ENCODE results near the gene VARS2.
"Not testable (repeated sequence)": the region's sequence is repeated elsewhere in the genome, so short reads cannot be mapped to it uniquely, and the experiment has no call there.

VARS2 gene
- 0.36 to 4.8 (median 3.6) reads per million in 4 donors for total RNA-seq

DNA sequence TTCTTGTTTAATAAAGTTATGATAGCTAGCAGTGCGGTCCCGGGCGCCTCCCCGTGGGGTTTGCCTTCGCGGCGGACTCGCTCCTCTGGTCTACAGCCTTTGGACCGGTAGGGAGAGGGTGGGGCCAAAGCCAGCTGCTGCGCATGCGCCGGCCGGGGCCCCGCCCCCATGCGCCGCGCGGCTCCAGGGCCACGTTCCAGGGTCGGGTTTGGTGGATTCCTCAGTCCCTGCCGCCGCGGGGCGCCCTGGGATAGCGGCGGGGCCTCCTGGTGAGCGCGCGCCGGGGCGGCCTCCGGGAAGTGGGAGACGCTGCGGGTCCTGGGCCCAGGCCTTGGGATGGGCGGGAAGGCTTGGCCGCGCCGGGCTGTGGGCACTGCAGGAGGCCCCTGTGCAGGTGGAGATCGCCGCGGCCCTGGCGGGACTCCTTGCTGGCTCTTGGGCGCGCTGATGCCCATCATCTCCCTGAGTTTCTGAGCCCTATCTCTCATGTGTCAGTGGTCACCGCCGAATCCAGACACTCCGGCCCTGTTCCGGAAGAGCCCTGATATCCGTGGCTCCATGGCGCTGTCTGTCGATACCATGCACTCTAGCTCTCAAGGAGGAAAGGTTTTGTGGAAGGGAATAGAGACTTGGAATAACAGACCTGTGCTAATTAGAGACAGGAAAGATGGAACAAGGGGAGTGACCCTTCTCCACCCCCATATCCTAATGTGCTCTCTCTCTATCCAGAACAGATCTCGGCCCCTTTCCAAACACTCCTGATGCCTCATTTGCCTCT is at the start of gene VARS2:
Gene VARS2, plus strand, starts transcription at position 163 of the 778 bp plus-strand sequence. Its CDS starts 599 bp downstream, at position 762.
- peak; percentile 78 to 87 (median 80) for DNase-seq

DNA sequence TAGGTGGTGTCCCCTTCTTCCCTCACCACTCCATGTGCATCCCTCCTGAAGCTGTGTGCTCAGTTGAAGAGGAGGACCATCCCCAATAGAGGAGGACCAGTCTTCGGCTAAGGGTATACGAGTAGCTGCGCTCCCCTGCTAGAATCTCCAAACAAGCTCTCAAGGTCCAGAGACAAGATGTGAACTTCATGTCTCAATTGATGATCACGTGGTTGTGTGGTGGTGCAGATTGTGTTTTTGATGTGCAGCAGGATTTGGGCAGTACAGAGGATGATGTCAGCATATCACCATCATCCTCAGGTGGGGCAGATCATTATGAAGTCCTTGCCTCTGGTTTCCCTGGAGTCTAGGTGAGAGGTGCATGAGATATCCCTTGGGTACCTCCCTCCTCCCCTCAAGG is 49.7 kb upstream of the VARS2 start:
- no peak for DNase-seq

DNA sequence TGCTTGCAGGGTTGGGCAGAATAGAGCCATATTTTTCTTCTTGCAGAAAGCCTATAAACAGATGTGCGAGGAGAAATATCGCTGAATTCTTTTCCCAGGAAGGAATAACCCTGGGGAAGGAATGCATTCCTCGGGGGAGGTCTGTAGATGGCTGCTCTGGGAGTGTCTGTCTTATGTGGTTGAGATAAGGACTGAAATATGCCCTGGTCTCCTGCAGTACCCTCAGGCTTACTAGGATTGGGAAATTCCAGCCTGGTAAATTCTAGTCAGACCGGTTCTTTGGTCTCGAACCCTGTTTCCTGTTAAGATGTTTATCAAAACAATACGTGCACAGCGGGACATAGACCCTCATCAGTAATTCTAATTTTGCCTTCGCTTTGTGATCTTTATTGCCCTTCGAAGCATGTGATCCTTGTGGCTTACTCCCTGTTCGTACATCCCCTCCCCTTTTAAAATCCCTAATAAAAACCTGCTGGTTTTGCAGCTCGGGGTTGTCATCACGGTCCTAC is 44.7 kb upstream of the VARS2 start:
- DNase-seq: not testable (repeated sequence)

DNA sequence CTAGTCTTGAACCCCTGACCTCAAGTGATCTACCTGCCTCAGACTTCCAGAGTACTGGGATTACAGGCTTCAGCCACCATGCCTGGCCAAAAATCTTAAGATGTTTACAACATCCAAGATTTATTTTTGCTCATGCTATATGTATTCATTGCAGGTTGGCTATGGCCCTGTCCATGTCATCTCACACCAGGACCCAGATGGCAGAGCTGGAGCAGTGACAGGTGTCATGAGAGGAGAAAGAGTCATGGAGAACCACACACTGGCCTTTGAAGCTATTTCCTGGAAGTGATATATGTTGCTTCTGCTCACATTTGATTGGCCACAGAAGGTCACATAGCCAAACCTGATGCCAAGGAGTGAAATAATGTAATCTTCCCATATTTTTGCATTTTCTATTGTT is 43.5 kb upstream of the VARS2 start:
- no peak for DNase-seq

DNA sequence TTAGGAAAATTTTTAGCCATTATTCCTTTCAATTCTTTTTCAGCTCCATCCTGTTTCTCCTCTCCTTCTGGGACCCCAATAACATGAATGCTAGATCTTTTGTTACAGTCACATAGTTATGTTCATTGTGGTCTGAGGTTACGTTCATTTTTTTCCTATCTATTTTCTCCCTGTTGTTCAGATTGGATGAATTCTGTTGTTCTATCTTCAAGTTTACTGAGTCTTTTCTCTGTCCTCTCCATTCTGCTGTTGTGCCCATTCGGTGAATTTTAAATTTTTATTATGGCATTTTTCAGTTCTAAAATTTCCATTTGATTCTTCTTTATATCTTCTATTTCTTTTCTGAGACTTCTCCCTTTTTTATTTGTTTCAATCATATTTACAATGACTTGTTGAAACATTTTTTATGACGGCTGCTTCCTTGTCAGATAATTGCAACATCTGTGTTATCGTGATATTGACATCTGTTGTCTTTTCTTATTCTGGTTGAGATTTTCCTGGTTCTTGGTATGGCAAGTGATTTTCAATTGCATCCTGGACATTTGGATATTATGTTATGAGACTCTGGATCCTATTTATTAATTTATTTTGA is 42.4 kb upstream of the VARS2 start:
- no peak for DNase-seq

DNA sequence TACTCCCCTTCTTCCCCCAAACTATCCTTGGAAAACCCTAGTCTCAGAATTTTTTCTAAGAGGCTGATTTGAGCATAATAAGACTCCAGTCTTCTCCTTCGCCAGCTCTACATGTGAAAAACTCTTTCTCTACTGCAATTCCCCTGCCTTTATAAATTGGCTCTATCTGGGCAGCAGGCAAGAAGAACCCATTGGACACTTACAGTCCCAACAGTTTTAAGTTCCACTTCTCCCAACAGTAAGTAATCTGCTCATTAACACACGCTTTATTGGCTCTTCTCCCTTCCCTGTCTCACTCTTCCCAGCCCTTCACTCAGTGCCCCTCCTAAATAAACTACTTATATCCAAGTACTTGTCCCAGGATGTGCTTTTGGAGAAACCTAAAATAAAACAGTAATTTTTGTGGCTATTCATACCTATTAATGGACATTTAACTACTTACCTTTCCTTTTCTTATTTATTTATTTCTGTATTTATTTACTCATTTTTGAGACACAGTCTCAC is 40.8 kb upstream of the VARS2 start:
- no peak for DNase-seq

DNA sequence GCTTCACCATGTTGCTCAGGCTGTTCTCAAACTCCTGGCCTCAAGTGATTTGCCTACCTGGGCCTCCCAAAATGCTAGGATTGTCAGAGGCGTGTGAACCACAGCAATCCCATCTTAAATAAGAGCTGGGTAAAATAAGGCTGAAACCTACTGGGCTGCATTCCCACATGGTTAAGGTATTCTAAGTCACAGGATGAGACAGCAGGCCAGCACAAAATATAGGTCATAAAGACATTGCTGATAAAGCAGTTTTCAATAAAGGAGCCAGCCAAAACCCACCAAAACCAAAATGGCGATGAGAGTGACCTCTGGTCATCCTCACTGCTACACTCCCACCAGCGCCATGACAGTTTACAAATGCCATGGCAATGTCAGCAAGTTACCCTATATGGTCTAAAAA is 40.2 kb upstream of the VARS2 start:
- DNase-seq: not testable (repeated sequence)

DNA sequence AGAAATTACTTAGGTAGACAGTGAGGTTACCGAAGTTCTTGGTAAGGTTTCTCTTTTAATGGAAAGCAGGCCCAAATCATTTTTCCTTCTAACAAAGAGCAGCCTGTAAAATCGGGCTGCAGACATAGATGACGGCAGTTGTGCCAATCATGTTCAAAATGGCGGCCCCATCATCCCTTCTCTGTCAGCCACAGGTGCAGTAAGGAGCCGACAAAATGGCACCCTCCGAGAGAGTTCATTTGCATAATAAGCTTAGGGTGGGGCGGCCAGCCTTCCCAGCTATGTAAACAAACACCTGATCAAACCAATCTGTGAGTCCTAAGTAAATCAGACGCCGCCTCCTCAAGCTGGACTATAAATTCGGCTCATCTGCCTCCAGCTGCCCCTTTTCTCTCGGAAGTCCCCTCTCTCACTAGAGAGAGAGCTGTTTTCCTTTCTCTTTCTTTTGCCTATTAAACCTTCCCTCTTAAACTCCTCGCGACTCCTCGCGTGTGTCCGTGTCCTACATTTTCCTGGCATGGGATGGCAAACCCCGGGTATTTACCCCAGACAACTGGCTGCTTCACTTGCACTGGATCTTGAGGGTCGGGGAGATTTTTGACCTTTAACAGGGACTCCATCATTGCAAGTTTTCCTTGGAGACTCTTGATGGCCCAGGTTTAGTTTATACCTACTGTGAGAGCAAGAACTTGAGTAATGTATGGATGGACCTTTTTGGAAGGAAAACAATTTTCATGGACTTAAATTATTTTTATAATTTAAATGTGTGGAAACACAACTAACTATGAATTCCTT is 38.6 kb upstream of the VARS2 start:
- DNase-seq: no peak

DNA sequence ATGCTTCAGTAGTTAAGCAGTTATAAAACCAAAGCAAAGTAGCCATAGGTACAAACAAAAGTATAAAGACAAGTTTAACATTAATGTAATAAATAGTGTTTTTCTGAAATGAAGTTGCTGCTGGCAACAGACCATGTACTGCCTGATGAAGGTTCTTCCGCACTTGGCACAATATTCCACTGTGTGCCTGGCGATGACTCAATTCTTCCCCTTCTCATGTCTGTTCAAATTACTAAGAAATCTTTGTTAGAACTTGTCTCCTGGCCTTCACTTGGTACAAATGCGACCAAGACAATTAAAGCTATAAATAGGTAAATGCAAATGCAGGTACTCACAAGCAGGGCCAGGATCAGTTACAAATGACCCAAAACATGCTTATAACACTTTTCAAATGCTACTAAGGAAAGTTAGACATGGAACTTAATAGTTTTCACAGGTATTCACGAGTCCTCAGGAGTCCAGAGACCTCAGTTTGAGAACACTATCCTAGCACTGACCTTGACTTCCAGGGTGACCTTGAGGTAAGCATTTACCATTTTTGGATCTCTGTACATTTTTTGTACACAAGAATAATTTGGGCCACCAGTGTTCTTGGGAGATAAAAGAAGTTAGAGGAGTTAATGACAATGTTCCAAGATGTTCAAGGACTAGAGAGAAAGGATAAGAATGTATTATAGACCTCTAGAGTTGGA is 37.9 kb upstream of the VARS2 start:
- DNase-seq: no peak

DNA sequence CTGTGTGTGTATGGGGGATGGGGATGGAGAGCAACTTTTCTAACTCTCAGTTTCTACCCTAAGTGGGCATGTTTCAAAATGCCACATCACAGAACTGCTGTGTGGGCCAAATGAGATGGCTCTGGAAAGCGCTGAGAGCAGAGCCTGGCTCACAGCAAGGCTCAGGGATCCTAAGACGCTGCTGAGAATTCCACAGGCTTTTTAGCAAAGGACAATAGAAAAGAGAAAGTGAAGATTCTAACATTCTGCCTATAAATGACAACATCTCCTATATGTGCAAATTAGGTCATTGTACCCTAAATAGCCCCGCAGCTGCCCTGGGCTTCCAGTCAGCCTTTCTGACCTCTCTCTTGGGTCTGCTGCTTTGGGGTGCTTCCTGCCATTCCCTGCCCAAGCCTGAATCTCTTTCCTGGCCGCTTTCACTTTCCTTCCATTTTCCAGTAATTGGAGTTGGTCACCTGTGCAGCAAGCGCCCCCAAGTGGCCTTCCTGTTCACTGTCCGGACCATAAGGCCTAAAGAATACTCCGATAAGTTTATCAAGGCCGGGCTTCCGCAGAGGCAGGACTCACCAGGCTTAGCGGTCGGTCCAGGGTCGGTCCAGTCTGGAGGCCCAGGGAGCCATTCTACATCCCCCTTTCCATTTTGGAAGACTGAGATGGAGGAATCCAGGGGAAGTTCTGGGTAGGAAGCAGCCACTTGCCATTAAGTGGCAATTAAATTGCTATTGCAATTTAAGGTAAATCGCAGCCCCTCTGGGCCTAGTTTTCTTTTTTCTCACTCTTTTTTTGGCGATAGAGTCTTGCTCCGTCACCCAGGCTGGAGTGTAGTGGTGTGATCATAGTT is 36.4 kb upstream of the VARS2 start:
- DNase-seq: peak; percentile 46 to 73 (median 58)

DNA sequence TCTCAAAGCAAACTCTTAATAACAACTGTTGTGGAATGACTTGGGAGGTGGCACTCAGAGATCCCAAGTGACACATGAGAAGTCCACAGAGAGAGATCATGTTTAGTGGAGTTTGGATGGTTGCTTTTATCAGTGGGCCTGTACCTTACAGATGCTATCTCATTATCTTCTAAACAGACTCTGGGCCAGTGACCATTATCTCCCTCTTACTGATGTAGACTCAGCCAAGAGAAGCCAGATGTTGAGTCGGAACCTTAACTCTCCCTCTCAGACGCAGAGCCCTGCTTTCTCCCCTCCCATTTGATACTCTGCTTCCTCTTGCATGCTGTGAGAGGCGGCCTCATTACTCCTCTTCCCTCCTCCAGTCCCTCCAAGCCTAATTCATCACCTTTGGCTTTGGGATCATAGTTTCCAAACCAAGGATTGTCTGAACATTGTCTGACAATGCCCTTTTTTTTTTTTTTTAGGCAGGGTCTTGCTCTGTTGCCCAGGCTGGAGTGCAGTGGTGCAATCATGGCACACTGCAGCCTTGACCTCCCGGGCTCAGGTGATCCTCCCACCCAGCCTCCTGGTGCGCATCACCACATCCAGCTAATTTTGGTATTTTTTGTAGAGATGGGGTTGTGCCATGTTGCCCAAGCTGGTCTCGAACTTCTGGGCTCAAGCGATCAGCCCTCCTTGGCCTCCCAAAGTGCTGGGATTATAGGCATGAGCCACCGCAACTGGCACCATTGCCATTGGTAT is 34.2 kb upstream of the VARS2 start:
- DNase-seq: no peak

DNA sequence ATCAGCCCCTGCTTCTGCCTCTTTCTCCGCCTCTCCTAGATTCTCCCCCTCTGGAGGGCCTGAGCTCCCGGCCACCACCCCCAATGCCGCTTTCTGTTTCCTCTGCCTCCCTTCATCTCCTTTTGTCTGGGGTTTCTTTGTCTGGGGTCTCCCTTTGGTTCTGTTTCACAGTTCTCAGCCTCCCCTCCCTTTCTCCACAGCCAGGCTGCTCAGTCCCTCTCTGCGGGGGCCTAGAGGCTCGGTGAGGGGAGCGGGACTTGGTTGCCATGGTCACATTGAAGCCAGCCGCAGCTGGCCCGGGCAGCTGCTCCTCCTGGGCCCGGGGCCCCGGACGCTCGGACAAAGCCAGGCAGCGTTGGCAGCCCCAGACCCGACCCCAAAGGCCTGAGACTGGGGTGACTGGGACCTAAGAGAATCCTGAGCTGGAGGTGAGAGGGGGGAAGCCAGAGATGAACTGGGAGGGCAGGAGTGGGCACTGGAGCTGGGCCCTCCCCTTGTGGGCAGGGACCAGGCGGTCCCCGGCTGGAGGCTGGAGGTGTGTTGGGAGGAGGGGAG is 33.3 kb upstream of the VARS2 start:
- DNase-seq: no peak

DNA sequence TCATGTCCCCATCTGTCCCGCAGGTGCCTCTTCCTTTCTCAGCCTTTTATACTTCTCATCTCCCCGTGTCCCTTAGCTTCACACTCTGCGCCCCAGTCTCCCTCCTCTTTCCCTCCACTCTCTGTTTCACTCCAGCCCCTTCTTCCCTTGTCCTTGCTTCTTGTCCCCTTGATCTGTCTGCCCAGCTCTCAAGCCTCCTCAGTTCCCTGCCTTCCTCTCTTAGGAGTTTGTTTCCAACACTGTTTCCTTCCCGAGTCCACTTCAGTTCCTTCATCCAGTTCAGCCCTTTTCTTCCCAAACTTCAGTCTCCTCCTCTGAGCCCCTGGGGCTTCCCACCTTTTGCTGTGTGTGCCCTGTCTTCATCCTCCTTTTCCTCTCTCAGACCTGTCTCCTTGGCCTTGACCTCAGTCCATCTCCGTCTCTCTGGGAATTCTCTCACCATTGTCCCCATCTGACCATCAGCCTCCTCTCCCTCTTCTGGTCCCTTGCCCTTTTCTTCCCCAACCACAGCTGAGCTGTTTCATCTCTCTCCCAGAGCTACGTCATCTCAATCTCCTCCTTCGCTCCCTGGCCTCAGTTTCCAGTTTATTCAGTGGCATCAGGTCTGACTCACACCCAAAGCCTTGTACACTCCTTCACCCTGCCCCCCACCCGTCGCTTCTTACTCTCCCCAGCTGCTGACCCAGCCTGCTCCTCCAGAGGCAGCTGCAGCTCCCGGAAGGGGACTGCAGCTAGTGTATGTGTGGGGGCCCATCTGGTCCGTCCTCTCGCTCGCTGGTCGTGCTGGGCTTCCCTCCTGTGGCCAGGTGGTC is 32.4 kb upstream of the VARS2 start:
- no peak for DNase-seq

DNA sequence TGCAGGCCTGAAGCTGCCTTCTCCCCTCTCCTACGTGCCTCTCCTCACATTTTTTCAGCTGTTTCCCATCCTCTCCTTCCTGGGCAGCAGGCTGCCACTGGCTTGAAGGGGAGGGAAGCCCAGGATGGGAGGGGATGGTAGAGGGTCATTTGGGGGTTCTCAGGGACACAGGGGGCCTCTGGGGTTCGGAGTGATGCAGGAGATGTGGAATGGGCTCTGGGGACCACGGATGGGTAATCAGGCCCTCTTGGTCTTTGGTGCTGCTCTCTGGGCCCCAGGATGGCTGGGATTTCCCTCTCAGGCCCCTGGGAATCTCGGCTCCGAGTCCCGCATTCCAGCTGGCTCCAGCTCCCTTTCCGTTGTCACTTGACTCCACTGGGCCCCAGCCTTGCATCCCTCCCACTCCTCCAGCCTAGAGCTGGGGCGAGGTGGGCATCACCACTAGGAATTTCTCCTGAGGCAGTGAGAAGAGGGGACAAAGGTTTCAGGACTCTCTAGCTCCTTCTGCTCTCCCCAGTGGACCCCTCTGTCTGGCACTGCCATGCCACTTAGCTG is 31.8 kb upstream of the VARS2 start:
- no peak for DNase-seq

DNA sequence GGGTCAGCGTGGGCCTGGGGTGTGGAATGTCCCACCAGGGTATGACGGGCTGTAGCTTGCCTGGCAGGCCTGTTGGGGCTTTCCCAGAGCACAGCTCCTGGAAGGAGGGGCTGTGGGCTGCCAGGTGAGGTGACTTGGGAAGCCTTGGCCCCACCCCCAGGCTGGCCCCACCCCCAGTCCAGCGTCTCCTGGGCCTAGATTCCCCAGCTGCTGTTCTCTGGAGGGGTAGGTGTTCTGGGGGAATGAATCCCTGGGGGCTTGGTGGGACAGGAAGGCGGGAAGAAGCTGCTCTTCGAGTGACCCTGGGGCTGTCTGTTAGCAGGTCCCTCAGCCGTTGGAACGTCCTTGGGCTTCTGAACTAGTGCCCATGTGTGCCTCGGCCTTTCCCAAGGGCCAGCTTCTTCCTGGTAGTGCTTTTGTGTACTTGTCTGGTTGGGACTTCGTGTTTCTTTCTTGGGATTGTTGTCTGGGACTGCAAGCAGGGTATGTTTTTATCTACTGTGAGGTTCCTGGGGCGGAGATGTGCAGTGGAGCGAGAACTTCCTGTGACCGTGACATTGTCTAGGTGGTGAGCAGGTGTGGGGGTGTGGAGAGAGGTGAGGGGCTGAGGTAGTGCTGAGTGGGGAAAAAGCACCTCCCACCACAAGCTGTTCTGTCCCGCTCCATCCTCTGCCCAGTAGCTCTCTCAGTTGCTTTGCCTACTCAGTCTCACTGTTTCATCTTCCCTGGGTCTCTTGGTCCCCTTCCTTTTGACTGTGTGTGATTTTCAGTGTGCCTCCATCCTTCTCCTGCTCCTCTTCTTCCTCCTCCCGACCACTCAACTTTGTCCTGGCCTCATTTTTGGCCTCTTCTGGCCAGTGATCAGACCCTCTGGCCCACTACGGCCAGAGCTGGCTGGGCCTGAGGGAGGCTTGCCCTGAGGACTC is 31.0 kb upstream of the VARS2 start:
- no peak for DNase-seq

DNA sequence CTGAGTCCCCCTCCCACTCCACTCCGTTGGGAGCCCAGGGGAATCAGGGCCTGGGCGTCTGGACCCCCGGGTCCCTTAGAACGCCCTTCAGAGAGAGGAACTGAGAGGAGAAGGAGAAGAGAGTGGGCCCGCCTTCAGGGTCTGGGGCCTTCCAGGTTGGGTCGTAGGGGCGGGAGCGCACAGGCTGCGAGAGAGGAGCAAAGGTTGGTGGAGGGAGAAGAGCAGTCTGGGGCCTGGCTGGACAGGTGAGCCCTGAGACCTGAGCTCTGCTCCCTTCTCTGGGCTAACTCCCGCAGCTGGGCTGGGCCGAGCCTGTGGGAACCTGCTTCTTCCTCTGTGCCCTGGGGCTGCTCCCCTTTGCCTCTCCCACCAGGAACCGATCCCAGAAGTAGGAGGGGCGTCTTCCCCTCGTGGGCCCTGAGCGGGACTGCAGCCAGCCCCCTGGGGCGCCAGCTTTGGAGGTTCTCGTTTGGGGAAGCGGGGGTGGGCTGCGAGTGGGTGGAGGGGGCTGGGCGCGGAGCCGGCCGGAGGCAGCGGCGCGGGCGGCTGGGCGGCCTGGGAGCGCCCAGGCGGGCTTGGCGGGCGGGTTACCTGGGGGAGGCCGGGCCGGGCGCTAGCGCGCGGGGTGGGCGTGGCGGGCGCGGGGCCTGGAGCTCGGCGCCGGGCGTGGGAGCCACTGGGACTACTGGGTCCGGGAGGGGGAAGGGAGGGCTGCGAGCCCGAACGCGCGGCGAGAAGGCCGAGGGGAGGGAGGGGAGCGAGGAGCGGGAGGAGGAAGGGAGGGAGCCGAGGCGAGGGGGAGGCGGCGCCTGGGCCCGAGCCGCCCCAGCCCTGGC is 30.1 kb upstream of the VARS2 start, which contains the start of gene DDR1:
Gene DDR1, plus strand, starts transcription at position 835 of the 836 bp plus-strand sequence. CDS start 4,211 bp downstream, outside the sequence.
- peak; percentile 27 to 47 (median 36) for DNase-seq

All from T-helper 1 cell (primary cell).